HG02981 (cell line): ENCODE data around the gene PMM2.
A peak's percentile ranks its signal among the peaks of the same experiment; 100 is the strongest.

Source experiments
- ATAC-seq: cut with Tn5 transposase; IDR thresholded peaks from one replicate; pipeline ENCODE4 v1.9.1; 2021; ENCODE audit warnings: mild to moderate bottlenecking, moderate library complexity; ENCODE audit not compliant: unreplicated experiment

The PMM2 gene

GRCh38 chr16:8885674-8886592 is 88.3 kb downstream of the PMM2 start:
- ATAC-seq: no peak

GRCh38 chr16:8886593-8887430 is 89.2 kb downstream of the PMM2 start:
- no peak for ATAC-seq

GRCh38 chr16:8887431-8887765 is 89.8 kb downstream of the PMM2 start:
- ATAC-seq: no peak

GRCh38 chr16:8887952-8888560 is 90.4 kb downstream of the PMM2 start:
- ATAC-seq: no peak

DNA sequence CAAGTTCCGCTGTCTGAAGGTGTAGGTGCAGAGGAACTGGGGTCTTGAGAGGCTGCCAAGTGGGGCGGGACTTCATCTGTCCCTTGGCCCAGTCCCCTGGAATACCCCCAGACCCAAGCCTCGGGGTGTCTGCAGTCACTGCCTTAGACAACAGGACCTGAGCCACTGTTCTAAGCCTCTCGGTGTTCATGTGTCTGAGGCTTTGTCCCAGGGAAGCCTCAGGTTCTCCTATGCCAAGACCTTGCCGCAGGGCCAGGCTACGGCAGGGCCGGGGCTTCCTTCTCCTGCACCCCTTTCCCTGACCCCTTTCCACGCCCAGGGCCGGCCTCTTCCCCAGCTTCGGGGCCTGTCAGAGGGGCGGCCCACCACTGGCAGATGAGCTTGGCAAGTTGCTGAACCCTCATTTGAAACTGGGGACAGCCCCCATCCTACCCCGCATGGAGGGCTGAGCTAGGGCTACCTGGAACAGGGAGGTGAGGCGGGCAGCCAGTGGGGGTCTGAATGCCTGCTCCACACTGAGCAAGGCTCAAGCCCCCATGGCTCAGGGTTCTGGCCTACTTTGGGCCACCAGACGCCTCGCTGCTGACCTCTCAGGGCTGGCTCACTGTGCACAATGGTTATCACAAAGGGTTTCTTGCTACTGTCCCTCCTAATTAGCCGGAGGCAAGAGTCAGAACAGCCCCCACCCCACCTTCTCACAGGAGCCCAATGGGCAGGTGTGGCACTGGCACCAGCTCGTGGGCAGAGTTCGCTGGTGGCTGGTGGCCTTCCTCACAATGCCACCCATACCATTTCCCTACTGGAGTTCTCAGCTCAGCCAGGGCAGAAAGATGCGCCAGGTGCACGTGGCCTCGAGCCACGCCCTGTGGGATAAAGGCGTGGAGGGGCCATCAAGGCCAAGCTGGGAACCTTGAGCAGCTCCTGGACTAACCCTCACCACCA is 91.6 kb downstream of the PMM2 start:
- ATAC-seq: no peak

DNA sequence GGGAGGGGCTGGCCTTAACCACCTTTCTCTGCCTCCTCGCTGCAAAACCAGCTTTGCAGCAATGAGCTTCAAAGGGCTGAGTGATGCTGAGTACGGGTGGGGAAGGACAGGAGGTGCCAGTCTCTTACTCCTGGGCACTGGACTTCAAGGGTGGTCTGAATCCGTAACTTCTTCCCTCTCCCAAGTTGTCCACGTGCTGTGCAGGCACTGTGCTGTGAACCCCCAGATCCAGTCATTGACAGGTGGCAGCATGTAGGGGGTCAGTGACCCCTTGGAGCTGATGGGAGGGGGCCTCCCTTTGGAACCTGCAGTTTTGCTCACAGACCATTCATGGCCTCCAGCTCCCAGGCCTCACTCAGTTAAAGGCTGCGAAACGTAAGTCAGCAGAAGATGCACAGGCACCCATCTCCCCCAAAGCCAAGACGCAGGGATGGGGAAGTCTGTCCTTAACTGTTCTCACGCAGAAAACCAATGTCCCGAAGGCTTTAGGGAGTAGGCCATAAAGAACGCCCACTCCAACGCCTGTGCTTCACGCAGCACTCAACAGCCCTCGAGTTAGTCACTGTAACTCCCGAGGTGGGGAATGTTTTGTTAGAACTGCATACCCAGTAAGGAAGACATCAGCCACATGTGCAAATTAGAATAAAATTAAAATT is 92.4 kb downstream of the PMM2 start:
- no peak for ATAC-seq

DNA sequence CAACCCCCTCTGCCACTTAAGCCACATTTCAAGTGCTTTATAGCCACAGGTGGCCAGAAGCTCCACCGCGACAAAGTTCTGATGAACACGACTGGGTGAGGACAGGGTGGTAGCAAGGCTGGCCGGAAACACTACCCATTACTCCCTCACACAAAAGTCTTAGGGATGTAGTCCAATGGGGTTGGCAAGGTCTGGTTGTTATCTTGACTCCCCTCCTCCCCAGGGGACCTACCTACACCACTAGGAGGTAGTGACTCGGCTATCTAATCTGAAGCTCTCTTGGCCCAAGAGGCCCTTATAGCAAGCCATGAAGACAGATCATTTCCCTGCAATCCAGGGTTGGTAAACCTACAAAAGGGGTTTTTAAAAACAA is 92.9 kb downstream of the PMM2 start:
- no peak for ATAC-seq

- peak; percentile 11 for ATAC-seq
These were observed 94.5 kb downstream of the PMM2 start for GRCh38 chr16:8892101-8892575.

- ATAC-seq: no peak
These were observed 95.8 kb downstream of the PMM2 start for GRCh38 chr16:8893426-8893825.

- ATAC-seq: no peak
These were observed 96.5 kb downstream of the PMM2 start for GRCh38 chr16:8893976-8894690.

DNA sequence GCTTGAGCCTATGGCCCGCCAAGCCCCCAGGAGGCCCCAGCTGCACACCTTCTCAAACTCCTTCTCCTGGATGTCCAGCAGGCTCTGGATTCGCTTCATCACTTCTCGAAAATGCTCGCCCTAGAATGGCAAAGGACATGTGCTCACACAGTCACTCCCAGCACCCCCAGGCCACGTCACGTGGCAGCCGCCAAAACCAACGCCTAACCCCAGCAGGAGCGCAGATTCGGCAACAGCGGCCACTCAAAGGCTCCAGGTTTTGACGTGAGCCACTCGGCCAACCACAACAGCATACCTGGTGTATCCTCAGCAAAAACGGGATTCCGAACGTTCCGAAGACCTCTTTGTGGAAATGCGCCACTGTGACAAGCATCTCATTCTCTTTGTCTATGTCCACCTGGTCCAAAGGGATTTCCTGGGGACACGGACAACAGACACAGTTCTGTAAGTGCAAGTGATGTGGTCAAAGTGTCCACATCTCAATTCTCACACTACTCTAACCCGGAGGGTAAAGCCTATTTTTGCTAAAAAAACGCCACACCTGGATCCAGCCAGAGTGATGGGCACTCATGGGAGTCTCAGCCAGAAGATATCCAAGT is 97.2 kb downstream of the PMM2 start:
- ATAC-seq: no peak

DNA sequence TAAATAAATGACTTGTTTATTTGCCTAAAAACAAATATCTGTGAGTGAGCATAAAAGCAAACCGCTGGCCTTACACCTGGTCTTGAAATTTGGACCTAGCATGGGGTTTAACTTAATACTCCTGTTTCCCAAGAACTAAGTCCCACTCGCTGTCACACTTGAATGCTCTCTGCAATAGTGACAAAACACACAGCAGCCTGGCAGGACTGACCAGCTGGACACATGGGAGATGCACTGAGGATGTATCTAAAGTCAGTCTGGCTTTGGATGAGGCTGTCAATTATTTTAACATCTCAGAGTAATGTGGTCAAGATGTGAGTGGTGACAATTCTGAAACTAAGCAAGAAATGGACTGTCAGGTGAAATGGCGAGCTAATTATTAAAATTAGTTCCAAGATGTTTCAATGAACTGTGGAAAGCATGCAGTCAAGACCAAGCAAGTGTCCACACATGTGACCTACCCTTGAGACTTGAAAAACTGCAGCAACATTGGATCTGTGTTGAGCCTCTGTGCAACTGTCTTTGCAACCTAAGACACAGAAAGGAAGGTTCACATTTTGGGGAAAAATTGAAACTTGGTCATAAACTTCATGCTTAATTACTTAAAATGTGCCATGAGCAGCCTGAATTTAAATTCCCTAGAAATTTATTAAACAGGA is 101.2 kb downstream of the PMM2 start:
- no peak for ATAC-seq
